LNCaP clone FGC (cell line): ENCODE results near the gene TSPOAP1.

Source experiments
- DNase-seq: peaks from one replicate; pipeline ENCODE4 v3.0.0-alpha.2; 2011; ENCODE audit warnings: low read depth
- H3K4me3 ChIP-seq: 2 replicates; pipeline ENCODE4 v1.5.1; 2011; ENCODE audit warnings: mild to moderate bottlenecking, low read depth, low read length, control low read depth
- CTCF ChIP-seq: IDR thresholded peaks from 2 replicates; pipeline ENCODE4 v1.5.1; 2012; ENCODE audit warnings: mild to moderate bottlenecking; ENCODE audit not compliant: control insufficient read depth, insufficient read depth; ENCODE audit errors: extremely low read depth

The TSPOAP1 gene

GRCh38 chr17:58328195-58329034 is at the start of gene TSPOAP1:
TSS of gene TSPOAP1 (minus strand) at chr17:58328795. CDS start at chr17:58327920, 875 bp downstream.
- no peak for DNase-seq
- no peak for TF ChIP-seq CTCF
- H3K4me3 ChIP-seq, result no peak within 1 kb of the TSS

- no peak for DNase-seq
- H3K4me3 ChIP-seq, result no peak overlapping the region
- TF ChIP-seq CTCF, result no peak
Measured at GRCh38 chr17:58377661-58378060, 49.1 kb upstream of the TSPOAP1 start.

GRCh38 chr17:58377093-58377601 is 48.6 kb upstream of the TSPOAP1 start:
- no peak for TF ChIP-seq CTCF
- H3K4me3 ChIP-seq, result no peak overlapping the region
- peak; percentile 87 for DNase-seq

- no peak overlapping the region for H3K4me3 ChIP-seq
- DNase-seq, result no peak
- TF ChIP-seq CTCF, result no peak
Measured at GRCh38 chr17:58376472-58377000, 47.9 kb upstream of the TSPOAP1 start.

- no peak for DNase-seq
- H3K4me3 ChIP-seq, result no peak overlapping the region
- TF ChIP-seq CTCF, result no peak
Measured at GRCh38 chr17:58375811-58376210, 47.2 kb upstream of the TSPOAP1 start.

- no peak for DNase-seq
- TF ChIP-seq CTCF, result no peak
- no peak overlapping the region for H3K4me3 ChIP-seq
Measured at GRCh38 chr17:58375256-58375655, 46.7 kb upstream of the TSPOAP1 start.

GRCh38 chr17:58373923-58374322 is 45.3 kb upstream of the TSPOAP1 start:
- TF ChIP-seq CTCF, result no peak
- H3K4me3 ChIP-seq, result no peak overlapping the region
- no peak for DNase-seq
